Measurements from ENCODE around the gene ACSS1. TPM values are rescaled to one million over a fixed set of nuclear protein-coding genes. Genes with fewer than 3 reads are reported as not detected.

ACSS1 gene
- total RNA-seq, 1 experiment from 2014 or later = 1.5 TPM

DNA sequence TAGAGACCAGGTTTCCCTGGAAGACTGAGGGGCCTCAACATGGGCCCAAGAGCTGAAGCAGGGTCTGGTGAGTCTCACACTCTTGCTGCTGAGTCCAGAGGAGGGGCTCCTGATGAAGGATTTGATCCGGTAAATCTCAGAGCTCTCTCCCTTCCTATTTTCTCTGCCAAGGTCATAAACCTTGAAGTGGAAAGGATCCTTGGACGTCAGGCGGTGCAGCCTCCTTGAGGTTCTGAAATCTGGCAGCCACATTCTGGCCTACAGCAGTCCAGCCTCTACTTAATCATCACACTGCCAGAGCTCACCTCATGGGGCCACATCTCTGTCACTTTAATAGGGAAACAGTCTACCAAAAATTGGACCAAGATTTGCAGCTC is 24.0 kb downstream of the ACSS1 start:
- ChIA-PET POLR2A (no interaction called here), CTCF (interaction anchor here (0.9 to 2.0 kb wide), 5 partner anchors 9 to 213 kb away, joined by 3 to 6 read pairs (median 5); no protein-coding TSS in a partner anchor)
- Mint-ChIP-seq H3K36me3 (no peaks in the 10 kb centered on the region; the same call in 1 of the 2 replicates), H3K9me3 (no peaks in the 10 kb centered on the region), H3K4me3 (no peak overlapping the region), H3K27me3 (ENCODE audit: low read depth) (peaks cover 10% of the 10 kb centered on the region), H3K27ac (no peak overlapping the region), H3K4me1 (peaks cover 11% of the 10 kb centered on the region)
- TF ChIP-seq KAT7 (CRISPR knock-in tag; IDR thresholded peaks at IDR 0.05; ENCODE audit: borderline replicate concordance) = no peak
- TF ChIP-seq GRHL2 (CRISPR knock-in tag; IDR thresholded peaks at IDR 0.05; ENCODE audit: insufficient replicate concordance, severe bottlenecking) = no peak
- TF ChIP-seq JAZF1 (CRISPR knock-in tag; IDR thresholded peaks at IDR 0.05) = no peak
- TF ChIP-seq TEAD1 (CRISPR knock-in tag; IDR thresholded peaks at IDR 0.05) = no peak
- no peak for TF ChIP-seq FOXP4 (CRISPR knock-in tag; IDR thresholded peaks at IDR 0.05)
- TF ChIP-seq ERG (CRISPR knock-in tag; IDR thresholded peaks at IDR 0.05) = no peak
- TF ChIP-seq ZNF121 (CRISPR knock-in tag; IDR thresholded peaks at IDR 0.05) = no peak
- TF ChIP-seq ETV6 (CRISPR knock-in tag; IDR thresholded peaks at IDR 0.05) = no peak
- no peak for TF ChIP-seq ZNF532 (CRISPR knock-in tag; IDR thresholded peaks at IDR 0.05; ENCODE audit: borderline replicate concordance)
- no peak for ATAC-seq
- no peak for DNase-seq (ENCODE audit: low spot score)

- DNase-seq (ENCODE audit: low spot score) (no peak), ATAC-seq (no peak)
- Mint-ChIP-seq H3K36me3 (no peaks in the 10 kb centered on the region; the same call in 1 of the 2 replicates), H3K4me3 (no peak overlapping the region), H3K27me3 (ENCODE audit: low read depth) (peaks cover 10% of the 10 kb centered on the region), H3K27ac (no peak overlapping the region), H3K9me3 (no peaks in the 10 kb centered on the region), H3K4me1 (peaks cover 11% of the 10 kb centered on the region)
- TF ChIP-seq RELA (CRISPR knock-in tag; IDR thresholded peaks at IDR 0.05; ENCODE audit: borderline replicate concordance) (no peak), ZNF138 (CRISPR knock-in tag; conservative IDR thresholded peaks at IDR 0.05) (no peak)
- ChIA-PET POLR2A (no interaction called here), CTCF (interaction anchor here (0.9 to 2.0 kb wide), 10 partner anchors 8 to 213 kb away, joined by 3 to 6 read pairs (median 5); no protein-coding TSS in a partner anchor)
Measured at GRCh38 chr20:25033265-25033923, 24.5 kb downstream of the ACSS1 start.

DNA sequence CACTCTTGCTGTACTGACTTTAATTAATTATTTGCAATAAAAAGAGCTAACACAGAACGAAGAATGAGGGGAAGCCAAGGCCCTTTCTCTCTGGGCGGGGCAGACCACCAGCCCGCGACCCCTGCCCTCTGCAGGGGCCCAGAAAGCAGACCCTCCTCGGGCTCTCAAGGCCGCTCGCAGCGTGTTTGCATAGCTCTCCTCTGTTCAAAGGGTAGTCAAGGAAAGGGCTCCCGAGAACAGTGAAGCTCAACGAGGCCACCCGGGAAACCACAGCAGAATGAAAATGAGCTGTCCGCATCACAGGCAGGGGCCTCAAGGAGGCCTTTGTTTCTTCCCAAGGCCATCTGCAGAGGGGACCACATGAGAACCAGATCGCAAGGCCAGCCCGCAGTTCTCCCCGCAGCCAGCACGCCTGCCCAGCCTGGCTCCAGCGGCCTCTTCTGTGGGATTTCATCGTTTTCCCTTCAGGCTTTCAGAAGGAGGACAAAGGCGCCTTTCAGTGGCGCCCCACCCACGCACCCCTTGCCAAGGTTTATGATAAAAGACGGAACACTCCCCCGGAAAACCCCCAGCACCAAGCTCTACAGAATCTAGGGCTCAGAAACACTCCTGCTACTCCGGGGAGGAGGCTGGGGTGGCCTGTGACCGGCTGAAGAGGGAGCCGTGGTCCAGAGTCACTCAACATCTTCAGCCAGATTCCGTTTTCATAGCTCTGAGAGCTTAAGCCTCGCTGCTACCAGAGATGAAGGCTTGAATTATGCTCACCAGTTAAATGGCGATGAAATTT is 25.3 kb downstream of the ACSS1 start:
- no peak overlapping the region for H3K27ac Mint-ChIP-seq
- TF ChIP-seq ATF6 (CRISPR knock-in tag; IDR thresholded peaks at IDR 0.05) = no peak
- no peak for TF ChIP-seq EMX1 (CRISPR knock-in tag; IDR thresholded peaks at IDR 0.05)
- no peak for TF ChIP-seq ZNF671 (CRISPR knock-in tag; IDR thresholded peaks at IDR 0.05)
- no peak for TF ChIP-seq ZNF532 (CRISPR knock-in tag; IDR thresholded peaks at IDR 0.05; ENCODE audit: borderline replicate concordance)

More for the DNA sequence above, 25.3 kb downstream of the ACSS1 start:
- Mint-ChIP-seq H3K36me3 (no peaks in the 10 kb centered on the region; the same call in 1 of the 2 replicates), H3K9me3 (no peaks in the 10 kb centered on the region), H3K27me3 (ENCODE audit: low read depth) (peaks cover 10% of the 10 kb centered on the region), H3K4me3 (no peak overlapping the region), H3K4me1 (peaks cover 11% of the 10 kb centered on the region)
- POLR2A ChIA-PET = no interaction called here
- DNase-seq (ENCODE audit: low spot score) (peak; percentile 23), ATAC-seq (peak; percentile 85)
- CTCF ChIA-PET = interaction anchor here (0.9 to 2.0 kb wide), 10 partner anchors 8 to 214 kb away, joined by 3 to 6 read pairs (median 5); no protein-coding TSS in a partner anchor

Data from WTC11 (cell line).